Astrocyte of the cerebellum (primary cell): Measurements from ENCODE around the gene SMG5.

Experiments used
- DNase-seq: peaks from one replicate; pipeline ENCODE4 v3.0.0-alpha.2; 2011; ENCODE audit warnings: low read depth
- H3K4me3 ChIP-seq: 2 replicates; pipeline ENCODE4 v1.5.1; 2011; ENCODE audit warnings: mild to moderate bottlenecking, low read depth, low read length, moderate library complexity
- CTCF ChIP-seq: IDR thresholded peaks from 2 replicates; pipeline ENCODE4 v1.5.1; 2012; ENCODE audit warnings: low read length, low read depth, moderate library complexity, mild to moderate bottlenecking; ENCODE audit errors: missing control alignments
- in situ Hi-C: cut with HindIII; loops from 2 replicates; pipeline ENCODE4 v1.10.0; 2017; ENCODE audit warnings: low sequenced_read_pairs

The SMG5 gene

GRCh38 chr1:156259805-156260204 lies 22.8 kb downstream of the SMG5 start:
- in situ Hi-C loops: loop anchor here (5.0 kb wide), 1 partner anchor 52 kb away; no protein-coding TSS in a partner anchor
- TF ChIP-seq CTCF: peak; percentile 28
- no peak for DNase-seq
- no peak overlapping the region for H3K4me3 ChIP-seq

- TF ChIP-seq CTCF: no peak
- H3K4me3 ChIP-seq: no peak overlapping the region
- no peak for DNase-seq
- in situ Hi-C loops: no loop called here
Measured at GRCh38 chr1:156258859-156259258, 23.8 kb downstream of the SMG5 start.

- in situ Hi-C loops: no loop called here
- DNase-seq: no peak
- no peak for TF ChIP-seq CTCF
- no peak overlapping the region for H3K4me3 ChIP-seq
Measured at GRCh38 chr1:156257711-156258110, 24.9 kb downstream of the SMG5 start.

- in situ Hi-C loops: no loop called here
- H3K4me3 ChIP-seq: no peak overlapping the region
- no peak for DNase-seq
- no peak for TF ChIP-seq CTCF
Measured at GRCh38 chr1:156253634-156254033, 29.0 kb downstream of the SMG5 start.

- H3K4me3 ChIP-seq: no peak overlapping the region
- in situ Hi-C loops: no loop called here
- TF ChIP-seq CTCF: no peak
- DNase-seq: no peak
Measured at GRCh38 chr1:156251527-156251926, 31.1 kb downstream of the SMG5 start.

GRCh38 chr1:156249593-156249992 lies 33.0 kb downstream of the SMG5 start:
- in situ Hi-C loops: no loop called here
- H3K4me3 ChIP-seq: no peak overlapping the region
- TF ChIP-seq CTCF: no peak
- no peak for DNase-seq

- no peak for DNase-seq
- in situ Hi-C loops: no loop called here
- TF ChIP-seq CTCF: no peak
- H3K4me3 ChIP-seq: no peak overlapping the region
Measured at GRCh38 chr1:156248323-156248683, 34.3 kb downstream of the SMG5 start.
